AG04450 (cell line): Measurements from ENCODE around the gene SLC25A1. TPM values are rescaled to one million over a fixed set of nuclear protein-coding genes. Genes with fewer than 3 reads are reported as not detected.

Source experiments
- CTCF ChIA-PET: fragments of 300-600, 350-600 bp; formaldehyde crosslinking; extraction: SDS; loops from one replicate; lab custom pipeline; 2022; ENCODE audit warnings: antibody characterized with exemption, inconsistent platforms; lab: Charles Lee
- POLR2A ChIA-PET: fragments of 350-600 bp; formaldehyde crosslinking; extraction: SDS; loops from one replicate; lab custom pipeline; 2021; ENCODE audit warnings: antibody characterized with exemption, inconsistent platforms; lab: Yijun Ruan, JAX
- DNase-seq: peaks from one replicate; pipeline ENCODE4 v3.0.0-alpha.2; 2011; ENCODE audit warnings: low read depth, low spot score
- H3K27ac ChIP-seq: one replicate; pipeline ENCODE4 v1.5.1; 2012; ENCODE audit warnings: low read depth, low read length, control low read depth
- H3K27me3 ChIP-seq: one replicate; pipeline ENCODE4 v1.6.0; 2012; ENCODE audit warnings: low read length; ENCODE audit not compliant: control insufficient read depth, insufficient read depth
- H3K4me3 ChIP-seq: 2 replicates; pipeline ENCODE4 v1.5.1; 2011; ENCODE audit warnings: mild to moderate bottlenecking, low read depth, low read length, control low read depth
- H3K9me3 ChIP-seq: 2 replicates; pipeline ENCODE4 v1.5.1; 2012; ENCODE audit warnings: low read length; ENCODE audit not compliant: control insufficient read depth, insufficient read depth
- polyA plus RNA-seq: library from polyadenylated mRNA; depleted of rRNA; stranded (reverse); fragments of >200 nt; gene quantifications from 2 replicates; pipeline ENCODE4 v1.2.3, GENCODE V29; 2011
- TF ChIP-seq, protein P1 (sequence below): IDR thresholded peaks from 2 replicates; pipeline ENCODE4 v1.5.1; 2011; ENCODE audit warnings: low read depth, low read length, control low read depth, inconsistent platforms

Gene SLC25A1
- polyA plus RNA-seq, 1 experiment, result 18.4 TPM

- Histone ChIP-seq H3K4me3 (no peak overlapping the region), H3K27ac (no peak overlapping the region), H3K9me3 (no peaks in the 10 kb centered on the region), H3K27me3 (no peaks in the 10 kb centered on the region)
- ChIA-PET CTCF (interaction anchor here (1.0 kb wide), 1 partner anchor 9 kb away, joined by 3 read pairs; the partner anchor contains the start of gene SLC25A1), POLR2A (no interaction called here)
- DNase-seq, result no peak
- TF ChIP-seq, protein P1, sequence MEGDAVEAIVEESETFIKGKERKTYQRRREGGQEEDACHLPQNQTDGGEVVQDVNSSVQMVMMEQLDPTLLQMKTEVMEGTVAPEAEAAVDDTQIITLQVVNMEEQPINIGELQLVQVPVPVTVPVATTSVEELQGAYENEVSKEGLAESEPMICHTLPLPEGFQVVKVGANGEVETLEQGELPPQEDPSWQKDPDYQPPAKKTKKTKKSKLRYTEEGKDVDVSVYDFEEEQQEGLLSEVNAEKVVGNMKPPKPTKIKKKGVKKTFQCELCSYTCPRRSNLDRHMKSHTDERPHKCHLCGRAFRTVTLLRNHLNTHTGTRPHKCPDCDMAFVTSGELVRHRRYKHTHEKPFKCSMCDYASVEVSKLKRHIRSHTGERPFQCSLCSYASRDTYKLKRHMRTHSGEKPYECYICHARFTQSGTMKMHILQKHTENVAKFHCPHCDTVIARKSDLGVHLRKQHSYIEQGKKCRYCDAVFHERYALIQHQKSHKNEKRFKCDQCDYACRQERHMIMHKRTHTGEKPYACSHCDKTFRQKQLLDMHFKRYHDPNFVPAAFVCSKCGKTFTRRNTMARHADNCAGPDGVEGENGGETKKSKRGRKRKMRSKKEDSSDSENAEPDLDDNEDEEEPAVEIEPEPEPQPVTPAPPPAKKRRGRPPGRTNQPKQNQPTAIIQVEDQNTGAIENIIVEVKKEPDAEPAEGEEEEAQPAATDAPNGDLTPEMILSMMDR, result no peak
Observed at GRCh38 chr22:19187716-19188563, 9.4 kb upstream of the SLC25A1 start.

DNA sequence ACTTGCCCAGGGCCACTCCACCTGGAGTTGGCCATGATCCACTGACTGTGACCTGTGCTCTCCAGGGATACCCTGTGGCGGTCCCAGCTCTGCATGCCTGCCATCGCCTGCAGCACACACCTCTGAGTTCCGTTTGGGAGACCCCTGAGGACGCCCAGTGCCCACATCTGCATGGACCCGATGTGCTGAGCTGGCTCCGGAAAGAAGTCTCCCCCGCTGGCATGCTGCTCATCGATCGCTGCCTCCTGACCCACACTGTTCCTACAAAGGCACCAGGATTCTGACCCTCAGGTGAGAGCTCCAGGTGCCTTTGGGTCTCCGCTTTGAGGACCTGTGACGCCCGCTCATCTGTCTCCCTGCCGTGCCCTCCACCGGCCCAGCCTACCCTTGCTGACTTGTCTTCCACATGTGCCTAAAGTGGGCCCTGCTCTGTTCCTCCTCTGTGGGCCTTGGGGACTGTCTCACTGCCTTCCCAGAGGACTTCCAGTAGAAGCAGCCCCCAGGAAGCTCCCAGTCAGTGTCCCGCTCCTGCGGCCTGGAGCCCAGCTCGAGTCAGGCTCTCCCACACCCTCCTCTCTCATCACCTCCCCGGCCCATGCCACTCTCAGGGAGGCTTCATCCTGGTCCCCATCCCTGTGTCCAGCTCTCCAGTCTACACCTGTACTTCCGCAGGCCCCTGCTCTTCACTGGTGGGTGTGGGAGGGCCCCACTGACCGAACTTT is 5.9 kb upstream of the SLC25A1 start:
- no peak for DNase-seq
- Histone ChIP-seq H3K4me3 (no peak overlapping the region), H3K27ac (no peak overlapping the region), H3K27me3 (no peaks in the 10 kb centered on the region), H3K9me3 (no peaks in the 10 kb centered on the region)
- TF ChIP-seq, protein P1, result no peak
- CTCF ChIA-PET, result no interaction called here
- POLR2A ChIA-PET, result no interaction called here

- DNase-seq, result no peak
- TF ChIP-seq, protein P1, result no peak
- H3K4me3 ChIP-seq, result no peak overlapping the region
- no peaks in the 10 kb centered on the region for H3K9me3 ChIP-seq
- no peaks in the 10 kb centered on the region for H3K27me3 ChIP-seq
- H3K27ac ChIP-seq, result no peak overlapping the region
- CTCF ChIA-PET, result interaction anchor here (1.5 kb wide), 1 partner anchor 446 kb away, joined by 3 read pairs; no protein-coding TSS in a partner anchor
- POLR2A ChIA-PET, result no interaction called here
Observed at GRCh38 chr22:19183216-19183615, 4.7 kb upstream of the SLC25A1 start.

DNA sequence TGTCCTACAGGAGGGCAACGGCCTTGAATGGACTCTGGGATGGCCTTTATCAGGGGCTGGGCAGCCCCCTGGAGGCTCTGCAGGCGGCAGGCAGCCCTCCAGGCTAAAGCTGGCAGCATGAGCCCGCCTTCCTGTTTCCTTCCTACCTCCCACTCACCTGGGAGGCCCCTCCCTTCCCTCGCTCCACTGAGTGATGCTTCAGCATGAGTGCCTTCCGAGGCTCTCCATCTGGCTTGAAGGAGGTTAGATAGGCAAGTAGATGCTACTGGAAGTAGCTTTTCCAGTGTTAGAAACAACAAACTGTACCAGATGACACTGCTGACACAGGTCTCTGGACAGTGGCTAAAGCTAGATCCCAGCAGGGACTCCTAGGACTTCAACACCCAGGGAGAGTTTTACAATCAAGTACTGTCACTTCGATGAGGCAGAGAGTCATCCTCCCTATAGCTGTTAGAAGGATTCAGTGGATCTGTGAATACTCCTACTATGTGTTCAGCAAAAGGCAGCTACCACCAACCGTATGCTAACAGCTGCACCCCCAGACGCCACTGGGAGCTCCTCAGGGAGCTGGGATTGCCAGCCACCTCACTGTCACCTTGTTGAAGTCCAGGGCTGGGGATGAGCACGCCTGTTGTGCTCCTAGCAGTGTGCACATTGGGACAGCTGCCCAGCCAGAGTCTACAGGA is 4.1 kb upstream of the SLC25A1 start:
- Histone ChIP-seq H3K9me3 (no peaks in the 10 kb centered on the region; the same call in 1 of the 2 replicates), H3K27me3 (no peaks in the 10 kb centered on the region), H3K27ac (no peak overlapping the region), H3K4me3 (no peak overlapping the region)
- DNase-seq, result no peak
- POLR2A ChIA-PET, result no interaction called here
- CTCF ChIA-PET, result interaction anchor here (0.8 to 1.5 kb wide), 2 partner anchors 98 to 447 kb away, joined by 3 read pairs; no protein-coding TSS in a partner anchor
- TF ChIP-seq, protein P1, result no peak
